SW480 (cell line): ENCODE data around the gene GCK.
A peak's percentile ranks its signal among the peaks of the same experiment; 100 is the strongest.

ENCODE experiments used
- DNase-seq: peaks from one replicate; pipeline ENCODE4 v3.0.0-alpha.2; 2016; ENCODE audit warnings: low spot score

GCK gene

DNA sequence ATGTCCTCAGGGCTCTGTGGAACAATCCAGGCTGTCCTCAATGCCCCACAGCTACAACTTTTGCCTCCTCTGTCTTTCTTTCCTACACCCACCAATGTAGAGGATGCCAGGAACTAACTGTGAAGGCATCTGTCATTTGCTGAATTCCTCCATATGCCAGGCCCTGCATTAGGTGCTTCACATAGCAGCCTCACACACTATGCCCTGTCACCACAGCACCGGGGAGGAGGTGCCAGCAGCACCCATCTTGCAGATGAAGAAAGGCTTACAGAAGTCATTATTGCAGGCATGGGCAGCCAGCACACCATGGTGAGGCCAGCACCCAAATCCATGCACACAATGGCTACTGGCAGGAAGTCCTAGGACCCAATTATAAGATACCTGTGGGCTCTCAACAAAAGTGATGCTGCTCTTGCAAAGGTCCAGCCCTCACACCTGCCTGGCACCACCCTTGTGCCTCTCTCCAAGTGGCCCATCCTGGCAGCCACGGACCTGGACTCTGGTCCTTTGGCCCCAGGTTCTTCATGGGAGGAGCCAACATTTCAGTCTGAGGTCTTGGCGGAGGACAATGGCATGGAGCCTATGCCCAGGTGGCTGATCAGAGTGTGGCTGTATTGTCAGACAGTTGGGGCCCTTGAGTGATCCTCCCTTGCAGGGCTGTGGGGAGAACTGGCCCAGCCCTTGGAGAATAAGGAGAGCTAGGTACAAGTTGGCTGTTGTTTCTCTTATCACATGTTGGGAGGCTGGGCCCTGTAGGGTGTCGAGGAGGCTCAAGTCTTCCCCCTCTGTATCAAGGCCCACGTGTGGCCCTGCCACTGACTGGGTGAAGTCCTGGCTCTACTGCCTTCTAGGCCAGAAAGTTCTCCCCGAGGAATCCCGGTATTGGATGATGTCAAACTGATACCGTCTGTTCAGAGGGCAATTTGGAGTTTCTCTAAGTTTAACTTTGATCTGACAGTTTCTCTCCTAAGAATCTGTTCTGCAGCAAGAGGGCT is 33.8 kb downstream of the GCK start:
- no peak for DNase-seq

DNA sequence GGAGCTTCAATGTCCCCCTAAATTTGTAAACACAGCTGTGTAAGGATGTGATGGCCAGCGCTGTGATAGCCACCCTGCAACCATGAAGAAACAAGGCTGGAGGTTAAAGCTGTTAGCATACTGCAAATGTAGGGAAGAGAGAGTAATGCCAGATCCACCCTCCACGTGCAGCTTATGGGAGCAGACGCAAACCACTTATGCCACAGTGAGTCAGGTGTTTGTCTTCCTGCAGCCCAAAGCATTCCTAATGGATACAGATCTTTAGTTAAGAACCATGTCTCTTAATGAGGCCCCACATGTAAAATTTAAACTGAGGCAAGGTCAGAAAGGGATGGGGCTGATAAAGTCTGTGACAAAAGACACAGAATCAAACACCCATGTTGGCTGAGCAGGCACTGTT is 34.5 kb downstream of the GCK start:
- peak; percentile 60 for DNase-seq

DNA sequence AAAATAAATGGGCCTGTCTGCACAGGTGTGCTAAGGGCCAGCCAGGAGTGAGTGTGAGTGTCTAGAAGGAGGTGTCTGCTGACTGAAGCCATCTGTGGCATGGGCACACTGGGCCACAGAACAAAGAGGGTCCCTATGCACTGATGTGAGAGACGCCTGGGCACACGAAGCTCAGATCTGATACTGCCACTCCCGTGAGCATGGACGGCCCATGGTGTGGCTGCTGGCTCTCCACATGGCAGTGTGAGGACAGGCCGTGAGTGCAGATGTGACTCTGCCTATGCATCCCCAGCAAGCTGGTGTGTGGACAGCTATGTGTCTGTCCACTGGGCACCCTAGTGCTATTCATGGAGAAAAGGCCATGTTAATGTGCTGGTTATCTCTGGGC is 35.3 kb downstream of the GCK start:
- DNase-seq = no peak

DNA sequence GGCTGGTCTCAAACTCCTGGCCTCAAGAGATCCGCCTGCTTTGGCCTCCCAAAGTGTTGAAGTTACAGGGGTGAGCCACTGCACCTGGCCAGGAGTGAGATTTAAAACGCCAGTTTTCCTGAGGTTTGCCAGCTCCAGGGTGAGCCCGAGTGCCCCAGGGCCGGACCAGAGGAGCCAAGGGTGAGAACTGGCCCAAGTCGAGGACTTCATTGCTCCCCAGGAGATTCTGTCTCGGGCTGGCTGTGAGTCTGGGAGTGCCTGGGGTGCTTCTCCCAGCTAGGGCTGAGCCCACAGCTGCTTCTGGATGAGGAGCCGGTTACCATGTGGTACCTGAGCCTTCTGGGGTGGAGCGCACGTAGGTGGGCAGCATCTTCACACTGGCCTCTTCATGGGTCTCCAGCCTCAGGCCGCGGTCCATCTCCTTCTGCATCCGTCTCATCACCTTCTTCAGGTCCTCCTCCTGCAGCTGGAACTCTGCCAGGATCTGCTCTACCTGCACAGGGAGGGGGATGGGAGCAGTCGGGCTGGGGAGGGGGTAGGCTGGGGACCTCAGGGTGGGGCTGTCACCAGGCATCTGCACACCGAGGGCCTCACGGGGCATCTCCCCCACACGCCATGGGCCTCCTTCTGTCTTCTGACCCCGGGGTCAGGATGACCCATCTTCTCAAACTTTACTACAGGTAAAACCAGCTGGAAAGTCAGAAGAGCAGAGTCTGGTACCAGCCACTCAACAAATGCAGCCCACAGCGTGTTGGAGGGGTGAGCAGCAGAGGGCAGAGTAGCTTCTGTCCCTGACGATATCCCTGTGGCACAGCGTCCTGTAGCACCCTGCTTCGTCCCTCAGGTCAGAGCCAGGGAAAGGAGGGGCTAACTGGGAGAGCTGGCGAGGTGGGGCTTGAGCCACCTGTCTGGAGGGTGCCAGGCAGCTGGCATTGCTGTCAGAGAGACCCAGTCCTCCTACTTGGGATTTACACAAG is 36.0 kb downstream of the GCK start:
- no peak for DNase-seq

DNA sequence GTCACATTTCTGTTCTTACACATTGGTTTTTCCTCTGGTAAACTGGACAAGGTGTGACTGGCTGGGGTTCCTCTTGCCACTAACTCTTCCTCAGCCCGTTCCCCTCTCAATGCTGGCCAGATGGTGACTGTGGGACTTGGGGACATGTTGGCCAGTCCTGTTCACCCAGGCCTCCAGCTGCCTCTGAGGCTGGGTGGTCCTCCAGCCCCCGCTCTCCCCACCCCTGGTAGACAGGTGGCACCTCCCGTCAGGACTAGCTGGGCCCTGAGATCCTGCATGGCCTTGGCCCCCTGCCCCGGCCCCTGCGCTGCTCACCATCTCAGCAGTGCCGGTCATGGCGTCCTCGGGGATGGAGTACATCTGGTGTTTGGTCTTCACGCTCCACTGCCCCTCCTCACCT is 37.3 kb downstream of the GCK start:
- DNase-seq = no peak

DNA sequence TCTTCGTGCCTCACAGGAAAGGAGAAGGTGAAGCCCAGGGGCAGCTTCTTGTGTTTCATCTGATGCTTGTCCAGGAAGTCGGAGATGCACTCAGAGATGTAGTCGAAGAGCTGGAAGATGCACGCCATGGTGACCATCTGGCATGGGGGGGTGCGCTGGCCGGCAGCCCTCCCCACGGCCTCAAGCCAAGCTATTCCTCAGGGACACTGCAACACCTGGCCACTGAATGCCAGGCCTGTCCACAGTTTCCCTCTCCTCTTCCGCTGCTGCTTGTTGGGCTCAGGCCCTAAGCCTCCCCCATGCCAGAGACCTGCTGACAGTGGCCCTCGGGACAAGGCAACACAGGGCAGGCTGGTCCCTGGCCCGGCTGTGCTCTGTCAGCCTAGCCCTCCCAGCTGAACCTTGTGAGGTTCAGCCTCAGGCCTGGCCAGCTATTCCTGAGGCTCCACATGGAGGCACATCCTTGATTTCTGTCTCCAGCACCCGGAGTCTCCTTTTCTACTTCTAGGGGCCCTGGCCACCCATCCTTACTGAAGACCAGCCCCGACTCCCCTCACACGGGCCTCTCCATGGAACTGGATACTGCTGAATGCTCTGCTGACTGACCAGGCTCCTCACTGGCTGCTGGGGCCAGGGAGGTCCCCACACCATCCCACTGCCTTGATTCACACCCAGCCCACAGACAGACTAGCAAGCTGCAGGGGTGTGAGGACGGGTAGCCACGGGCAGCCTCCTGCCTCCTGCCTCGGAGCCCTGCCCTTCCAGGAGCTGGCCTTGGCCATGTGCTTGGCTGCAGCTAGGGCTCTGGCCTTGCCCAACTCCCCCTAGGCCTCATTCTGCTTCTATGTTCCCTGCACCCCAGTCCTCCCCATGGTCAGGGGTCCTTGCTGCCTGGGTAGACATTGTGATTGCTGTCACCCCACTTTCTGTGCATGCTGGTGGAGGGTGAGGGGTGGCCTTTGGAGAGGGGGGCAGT is 38.0 kb downstream of the GCK start:
- DNase-seq = no peak

DNA sequence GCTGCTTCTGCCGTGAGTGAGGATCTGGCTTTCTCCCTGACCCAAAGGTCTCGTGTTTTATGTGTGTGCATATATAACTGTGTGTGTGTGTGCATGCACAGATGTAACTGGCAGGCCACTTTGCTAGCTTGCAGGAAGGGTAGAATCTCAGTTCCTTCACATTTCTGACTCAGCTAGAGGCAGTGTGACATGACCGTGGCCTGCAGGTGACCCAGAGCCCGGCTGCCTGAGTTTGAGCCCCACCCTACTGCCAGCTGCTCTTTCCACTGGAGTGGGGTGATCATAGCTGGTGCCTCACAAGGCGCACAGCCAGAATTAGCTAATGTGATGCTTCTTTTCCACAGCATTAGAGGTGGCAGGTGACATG is 38.8 kb downstream of the GCK start:
- DNase-seq = no peak

DNA sequence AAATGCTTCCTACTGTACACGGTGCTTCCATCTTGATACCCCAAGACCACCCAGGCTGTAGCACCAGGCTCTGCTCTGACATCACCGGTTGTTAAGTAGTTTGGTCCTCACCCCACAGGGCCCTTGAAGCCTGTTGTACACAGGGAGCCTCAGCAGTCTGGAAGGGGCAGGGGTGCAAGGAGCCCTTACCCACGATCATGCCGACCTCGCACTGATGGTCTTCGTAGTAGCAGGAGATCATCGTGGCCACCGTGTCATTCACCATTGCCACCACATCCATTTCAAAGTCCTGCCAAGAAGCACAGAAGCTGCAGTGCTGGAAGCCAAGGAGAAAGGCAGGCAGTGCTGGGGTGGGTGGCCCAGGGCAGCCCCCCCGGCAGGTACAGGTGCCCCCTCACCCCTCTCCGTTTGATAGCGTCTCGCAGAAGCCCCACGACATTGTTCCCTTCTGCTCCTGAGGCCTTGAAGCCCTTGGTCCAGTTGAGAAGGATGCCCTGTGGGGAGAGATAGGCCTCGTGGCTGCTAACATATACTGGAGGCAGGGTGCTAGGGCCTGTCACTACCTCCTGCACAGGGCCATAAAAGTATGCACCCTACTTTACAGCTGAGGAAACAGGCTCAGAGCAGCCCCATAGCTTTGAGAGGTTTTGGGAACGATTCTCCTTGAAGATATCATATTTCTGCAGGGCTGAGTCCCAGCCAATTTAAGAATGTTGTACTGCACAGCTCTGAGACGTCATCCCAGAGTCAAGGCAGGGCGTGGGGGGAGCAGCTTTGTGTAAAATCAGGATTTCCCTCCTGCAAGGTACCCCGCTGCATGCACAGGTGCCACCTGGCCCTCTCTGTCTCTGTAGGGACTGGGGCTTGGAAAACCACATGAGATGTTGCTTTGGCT is 39.4 kb downstream of the GCK start:
- no peak for DNase-seq

DNA sequence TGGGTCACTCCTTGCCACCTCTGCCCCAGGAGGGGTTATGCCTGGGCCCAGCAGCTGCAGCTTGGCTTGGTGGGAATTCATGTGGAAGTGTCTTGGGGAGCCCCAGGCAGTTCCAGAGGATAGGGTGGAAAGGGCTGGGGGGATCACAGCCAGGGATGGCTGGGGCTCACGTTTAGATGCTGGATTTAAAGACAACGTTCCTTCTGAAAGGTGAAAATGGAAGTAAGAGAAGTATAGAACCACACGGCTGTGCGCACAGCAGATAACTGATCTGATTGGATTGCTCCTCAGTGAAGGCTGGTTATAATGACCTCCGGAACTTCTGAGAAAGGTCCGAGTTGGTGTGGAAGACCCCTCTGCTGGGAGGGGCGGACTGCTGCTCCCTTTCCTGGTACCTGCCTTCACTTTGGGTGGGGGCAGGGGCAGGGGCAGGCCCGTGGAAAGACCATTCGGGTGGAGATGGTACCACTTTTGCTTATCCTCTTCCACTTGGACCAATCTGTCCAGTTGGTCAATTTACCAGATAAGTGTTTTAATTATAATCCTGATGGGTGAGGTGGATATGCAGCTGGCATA is 40.2 kb downstream of the GCK start:
- no peak for DNase-seq

DNA sequence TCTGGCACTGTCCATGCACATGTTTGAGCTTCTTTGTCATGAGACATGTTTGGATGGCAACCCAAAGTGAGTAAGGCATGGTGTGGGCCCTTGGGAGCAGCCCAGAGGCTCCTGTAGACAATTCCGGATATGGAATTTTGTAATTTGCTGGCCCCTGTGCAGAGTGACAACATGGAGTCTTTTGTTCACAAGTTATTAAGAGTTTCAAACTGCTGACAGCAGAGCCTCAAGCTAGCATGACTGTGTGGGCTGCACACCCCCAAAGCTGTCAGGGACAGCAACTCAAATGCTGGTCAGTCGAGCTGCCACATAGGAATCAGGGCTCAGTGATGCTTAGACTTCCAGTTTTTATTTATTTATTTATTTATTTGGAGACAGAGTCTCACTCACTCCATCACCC is 41.1 kb downstream of the GCK start:
- no peak for DNase-seq

DNA sequence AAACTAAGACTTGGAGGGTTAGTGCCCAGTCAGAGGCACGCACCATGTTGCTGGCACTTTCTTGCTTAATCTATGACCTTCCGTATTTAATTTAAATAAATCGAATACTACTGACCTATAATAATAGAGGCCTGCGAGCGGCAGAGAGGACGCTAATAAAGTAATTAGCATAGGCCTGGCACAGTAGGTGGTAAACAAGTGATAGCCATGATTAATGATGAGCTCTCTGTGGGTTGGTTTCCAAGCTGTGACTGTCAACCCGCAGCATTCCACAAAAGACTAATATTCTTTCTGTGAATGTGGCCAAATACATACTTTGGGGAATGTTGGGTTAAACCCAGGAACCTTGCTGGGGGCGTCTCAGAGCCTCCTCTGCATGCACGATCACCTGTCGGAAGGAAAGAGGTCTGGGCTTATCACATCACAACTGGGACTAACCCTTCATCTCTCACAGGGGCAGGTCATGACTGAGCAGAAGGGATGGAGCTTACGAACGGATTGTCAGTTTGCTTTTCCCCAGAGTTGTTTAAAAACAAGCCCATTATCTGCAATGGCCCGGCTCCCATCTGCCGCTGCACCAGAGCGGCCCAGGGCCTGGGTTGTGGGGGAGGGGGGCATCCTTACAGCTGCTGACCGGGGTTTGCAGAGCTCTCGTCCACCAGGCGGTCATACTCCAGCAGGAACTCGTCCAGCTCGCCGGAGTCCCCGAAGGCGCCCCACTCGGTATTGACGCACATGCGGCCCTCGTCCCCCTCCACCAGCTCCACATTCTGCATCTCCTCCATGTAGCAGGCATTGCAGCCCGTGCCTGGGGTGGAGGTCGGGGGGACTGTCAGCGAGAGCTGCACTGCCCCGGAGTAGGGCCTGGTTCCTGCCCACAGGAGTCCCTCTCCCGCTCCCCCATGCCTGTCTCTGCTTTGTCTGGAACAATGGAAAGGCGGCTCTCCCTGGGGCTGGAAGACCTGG is 41.9 kb downstream of the GCK start:
- no peak for DNase-seq

DNA sequence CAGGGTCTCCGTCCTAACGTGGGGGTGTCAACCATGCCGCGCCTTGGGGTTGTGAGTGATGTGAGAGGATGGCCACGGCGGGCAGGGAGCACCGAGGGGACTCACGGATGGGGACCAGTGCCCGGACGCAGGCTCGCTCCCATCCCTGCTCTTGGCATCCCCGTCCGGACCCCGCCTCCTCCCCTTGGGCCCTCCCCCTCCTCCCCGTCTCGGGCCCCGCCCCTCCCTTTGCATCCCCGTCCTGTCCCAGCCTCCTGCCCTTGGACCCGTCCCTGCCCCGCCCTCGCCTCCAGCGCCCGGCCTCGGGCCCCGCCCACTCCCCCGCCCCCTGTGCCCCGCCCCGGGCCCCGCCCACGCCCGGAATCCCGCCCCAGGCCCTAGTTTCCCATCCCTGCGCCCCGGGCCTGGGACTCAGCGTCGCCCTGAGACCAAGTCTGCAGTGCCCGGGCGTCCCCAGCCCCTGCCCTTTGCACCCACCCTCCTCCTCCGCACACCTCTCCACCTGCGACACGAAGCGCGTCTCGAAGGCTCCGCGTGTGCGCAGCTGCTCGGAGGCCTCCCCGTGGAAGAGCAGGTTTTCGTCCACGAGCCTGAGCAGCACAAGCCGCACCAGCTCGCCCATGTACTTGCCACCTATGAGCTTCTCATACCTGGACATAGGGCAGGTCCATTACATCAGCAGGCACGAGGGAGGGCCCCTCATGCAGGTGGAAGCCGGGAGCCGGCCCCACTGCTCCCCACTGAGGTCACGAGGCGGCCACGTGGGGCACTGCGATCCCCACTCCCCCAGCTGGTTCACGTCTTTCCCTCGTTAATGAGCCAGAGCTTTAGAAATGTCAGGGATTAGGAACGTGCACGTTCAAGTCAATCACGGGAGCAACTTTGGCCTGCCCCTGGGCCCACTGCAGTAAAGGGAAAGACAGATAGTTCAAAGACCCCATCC is 43.0 kb downstream of the GCK start:
- peak; percentile 39 for DNase-seq

DNA sequence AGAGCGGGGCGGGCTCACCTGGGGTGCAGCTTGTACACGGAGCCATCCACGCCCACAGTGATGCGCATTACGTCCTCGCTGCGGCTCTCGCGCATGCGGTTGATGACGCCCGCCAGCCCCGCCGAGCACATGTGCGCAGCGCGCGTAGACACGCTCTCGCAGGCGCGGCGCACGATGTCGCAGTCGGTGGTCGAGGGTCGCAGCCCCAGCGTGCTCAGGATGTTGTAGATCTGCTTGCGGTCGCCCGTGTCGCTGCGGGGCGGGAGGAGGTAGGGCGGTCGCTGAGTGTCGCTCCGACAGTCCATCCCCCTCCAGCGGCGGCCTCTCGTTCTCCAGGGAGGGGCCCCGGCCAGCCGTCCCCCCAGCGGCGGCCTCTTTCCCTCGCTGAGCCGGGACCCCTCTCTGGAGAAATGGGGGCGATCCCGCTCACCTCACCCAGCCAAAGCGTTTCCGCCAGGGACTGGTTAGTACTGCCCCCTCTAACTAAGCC is 43.7 kb downstream of the GCK start:
- DNase-seq = no peak

DNA sequence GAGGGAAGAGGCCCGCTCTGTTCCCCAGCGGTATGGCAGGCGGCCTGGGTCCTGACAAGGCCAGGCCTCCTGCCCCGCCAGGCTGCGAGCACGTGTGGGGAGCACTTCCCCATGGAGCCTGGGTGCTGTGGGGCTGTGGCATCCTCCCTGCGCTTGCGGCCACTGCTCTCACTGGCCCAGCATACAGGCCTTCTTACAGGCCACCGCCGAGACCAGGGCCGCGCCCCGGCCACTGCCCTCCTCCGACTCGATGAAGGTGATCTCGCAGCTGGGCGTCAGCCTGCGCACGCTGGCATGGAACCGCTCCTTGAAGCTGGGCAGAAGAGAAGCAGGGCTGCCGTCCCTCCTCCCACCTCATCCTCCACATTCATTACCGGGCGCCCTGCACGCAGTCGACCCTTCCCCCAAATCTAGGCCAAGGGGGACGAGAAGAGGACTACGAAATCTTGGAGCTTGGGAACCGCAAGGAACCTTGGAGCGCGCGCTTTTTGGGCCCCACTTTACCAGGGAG is 44.2 kb downstream of the GCK start:
- DNase-seq = no peak

DNA sequence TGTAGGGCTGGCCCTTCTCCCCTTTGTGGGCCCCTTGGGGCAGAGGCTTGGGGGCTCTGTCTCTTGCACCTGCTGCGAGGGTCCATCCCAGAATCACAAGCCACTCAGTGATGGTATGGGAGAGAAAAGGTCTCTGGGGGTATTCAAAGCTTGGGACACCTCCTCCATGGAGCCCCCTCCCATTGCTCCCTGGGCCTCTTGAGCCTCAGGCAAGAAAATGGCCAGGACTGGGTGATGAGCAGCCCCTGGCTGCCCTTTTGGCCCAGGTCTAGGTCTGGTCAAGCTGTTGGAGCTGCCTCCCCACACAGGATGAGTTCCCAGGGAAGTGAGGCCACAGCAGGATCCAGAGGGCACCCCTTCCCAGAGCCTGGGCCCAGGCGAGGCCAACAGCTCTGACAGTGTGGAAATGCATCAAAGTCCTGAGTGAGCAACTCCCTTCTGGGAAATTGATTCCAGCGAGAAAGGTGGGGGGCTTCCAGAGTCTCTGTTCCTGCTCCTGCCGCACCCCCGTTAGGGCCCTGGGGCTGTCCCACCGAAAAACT is 44.7 kb downstream of the GCK start:
- no peak for DNase-seq

DNA sequence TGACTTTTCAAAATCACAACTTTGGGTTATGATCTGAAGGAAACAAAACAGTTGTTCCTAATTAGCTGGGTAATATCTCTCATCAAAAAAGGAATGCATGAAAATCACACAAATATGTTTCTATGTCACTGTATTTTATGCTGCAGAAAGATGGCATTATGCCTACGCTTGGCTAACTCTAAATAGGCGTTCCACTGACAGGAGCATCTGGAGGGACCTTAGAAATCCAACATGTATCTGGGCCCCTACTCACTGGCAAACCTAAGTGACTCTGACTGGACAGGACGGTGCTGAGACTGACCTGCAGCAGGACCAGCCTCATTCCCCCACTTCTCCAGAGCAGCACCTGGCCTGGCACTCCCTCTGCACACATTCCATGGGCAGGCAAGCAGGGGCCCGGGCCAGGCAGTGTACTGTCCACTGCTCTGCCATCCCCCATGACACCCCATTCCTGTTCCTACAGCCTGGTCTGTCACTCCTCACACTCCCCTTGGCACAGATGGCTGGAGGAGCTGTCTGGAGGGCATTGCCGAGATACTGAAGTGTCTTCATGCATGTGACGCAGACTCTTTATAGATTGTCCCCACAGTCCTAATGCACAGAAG is 45.5 kb downstream of the GCK start:
- no peak for DNase-seq

DNA sequence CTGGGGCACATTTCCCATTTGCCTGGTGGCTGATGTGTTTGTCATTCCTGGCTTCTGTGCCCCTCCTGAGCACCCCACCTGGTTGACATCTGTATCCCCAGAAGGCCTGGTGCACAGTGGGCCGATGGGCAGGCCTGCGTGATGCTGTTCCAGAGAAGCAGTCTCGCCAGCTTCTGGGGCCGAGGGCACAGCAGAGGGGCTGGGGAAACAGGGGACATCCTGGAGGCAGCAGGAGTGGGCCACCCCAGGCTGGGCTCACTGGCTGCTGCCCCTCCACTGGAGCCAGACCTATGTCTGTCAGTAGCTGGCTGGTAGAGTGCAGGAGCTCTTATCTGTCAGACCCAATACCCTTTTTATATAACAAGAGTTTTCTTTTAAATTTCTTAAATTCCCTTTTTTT is 47.2 kb downstream of the GCK start:
- no peak for DNase-seq
